Smooth muscle cell of trachea (primary cell): ENCODE results near the gene CDS2. TPM values are rescaled to one million over a fixed set of nuclear protein-coding genes. Genes with fewer than 3 reads are reported as not detected.

ENCODE experiments used
- total RNA-seq: library from RNA; depleted of rRNA; stranded (reverse); fragments of >200 nt; gene quantifications from 2 replicates; pipeline ENCODE4 v1.2.1, GENCODE V29; 2014

CDS2 gene
- total RNA-seq, result 33.7 and 39.4 TPM in 2 replicates

DNA sequence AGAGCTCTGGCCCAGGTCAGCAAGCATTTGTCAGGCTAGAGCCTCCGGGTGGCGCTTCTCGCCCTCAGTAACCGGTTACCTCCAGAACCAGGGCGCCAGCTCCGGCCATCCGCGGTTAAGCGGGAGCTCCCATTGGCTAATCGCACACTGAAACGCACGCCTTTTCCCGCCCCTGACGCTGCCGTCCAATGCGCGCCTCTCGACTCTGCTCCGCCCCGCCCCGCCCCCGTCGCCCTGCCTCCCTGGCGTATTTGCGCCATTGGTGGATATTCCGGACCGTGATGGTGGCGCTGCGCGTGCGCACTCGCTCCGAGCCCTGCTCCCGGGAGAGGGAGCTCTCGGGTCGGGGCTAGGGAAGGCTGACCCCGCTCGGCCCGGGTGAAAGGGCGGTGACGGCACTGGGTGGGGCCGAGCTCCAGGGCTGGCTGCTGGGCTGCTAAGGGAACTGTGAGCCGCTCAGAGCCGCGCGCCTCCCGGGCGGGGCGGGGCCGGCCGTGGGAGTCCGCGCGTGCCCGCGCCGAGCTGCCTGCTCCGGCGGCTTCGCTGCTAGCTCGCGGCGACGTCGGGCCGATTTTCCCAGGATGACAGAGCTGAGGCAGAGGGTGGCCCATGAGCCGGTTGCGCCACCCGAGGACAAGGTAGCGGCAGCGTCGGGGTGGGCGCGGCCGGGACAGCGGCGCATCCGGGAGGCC, at the start of gene CDS2:
Gene CDS2, plus strand, starts transcription at position 497 of the 692 bp plus-strand sequence. Its CDS starts 85 bp downstream, at position 582.

DNA sequence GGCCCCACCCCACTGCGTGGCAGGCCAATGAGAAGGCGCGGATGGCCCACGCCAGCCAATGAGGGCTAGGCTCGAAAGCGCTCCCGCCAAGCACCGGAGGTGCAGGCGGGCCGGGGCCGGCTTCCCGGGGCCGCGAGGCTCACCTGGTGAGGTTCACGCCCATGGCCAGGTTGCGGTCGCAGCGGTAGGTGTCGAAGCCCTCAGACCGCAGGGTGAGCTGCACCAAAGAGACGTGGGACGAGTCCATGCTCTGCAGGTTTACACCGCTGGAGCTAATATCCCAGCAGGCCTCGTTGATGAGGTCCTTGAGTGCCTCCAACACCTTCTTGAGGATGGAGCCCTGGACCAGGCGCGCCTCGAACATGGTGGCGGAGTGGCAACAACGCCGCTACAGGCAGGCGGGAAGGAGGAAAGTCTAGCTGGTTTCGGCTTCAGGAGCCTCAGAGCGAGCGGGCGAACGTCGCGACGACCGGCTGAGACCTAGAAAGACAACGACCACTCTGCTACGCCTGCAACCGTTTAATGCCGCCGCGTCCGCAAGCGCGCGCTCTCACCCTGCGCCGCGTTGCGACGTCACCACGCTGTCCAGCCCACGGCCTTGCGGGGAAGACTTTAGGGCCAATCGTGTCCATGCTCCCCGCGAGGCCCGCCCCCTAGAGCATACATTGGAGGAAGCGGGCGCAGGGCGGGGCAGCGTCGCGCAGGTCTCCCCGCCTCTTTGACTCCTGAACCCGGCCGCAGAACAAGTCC, 7.2 kb upstream of the CDS2 start, which contains the start of gene PCNA:
Gene PCNA, minus strand, starts transcription at position 524 of the 750 bp plus-strand sequence. Its CDS starts 160 bp downstream, at position 364.

Other genes with a start within 250 kb of the CDS2 start
- 13.4 and 17.9 TPM in 2 replicates for gene SLC23A2, start 125.5 kb upstream of the CDS2 start, total RNA-seq
- gene TMEM230, start 13.9 kb upstream of the CDS2 start, total RNA-seq, result 81.3 and 105 TPM in 2 replicates
- 86.3 and 250 TPM in 2 replicates for gene PCNA, start 7.0 kb upstream of the CDS2 start, total RNA-seq
- gene PROKR2, start 189.9 kb downstream of the CDS2 start, total RNA-seq, result not detected in 2 replicates